COLO829 (cell line): ENCODE results near the gene PNLIP.

Experiments
- DNase-seq: peaks from one replicate; pipeline ENCODE4 v3.0.0; 2012; ENCODE audit warnings: low spot score

The PNLIP gene

GRCh38 chr10:116574797-116575196 is 29.1 kb downstream of the PNLIP start:
- DNase-seq = no peak

DNA sequence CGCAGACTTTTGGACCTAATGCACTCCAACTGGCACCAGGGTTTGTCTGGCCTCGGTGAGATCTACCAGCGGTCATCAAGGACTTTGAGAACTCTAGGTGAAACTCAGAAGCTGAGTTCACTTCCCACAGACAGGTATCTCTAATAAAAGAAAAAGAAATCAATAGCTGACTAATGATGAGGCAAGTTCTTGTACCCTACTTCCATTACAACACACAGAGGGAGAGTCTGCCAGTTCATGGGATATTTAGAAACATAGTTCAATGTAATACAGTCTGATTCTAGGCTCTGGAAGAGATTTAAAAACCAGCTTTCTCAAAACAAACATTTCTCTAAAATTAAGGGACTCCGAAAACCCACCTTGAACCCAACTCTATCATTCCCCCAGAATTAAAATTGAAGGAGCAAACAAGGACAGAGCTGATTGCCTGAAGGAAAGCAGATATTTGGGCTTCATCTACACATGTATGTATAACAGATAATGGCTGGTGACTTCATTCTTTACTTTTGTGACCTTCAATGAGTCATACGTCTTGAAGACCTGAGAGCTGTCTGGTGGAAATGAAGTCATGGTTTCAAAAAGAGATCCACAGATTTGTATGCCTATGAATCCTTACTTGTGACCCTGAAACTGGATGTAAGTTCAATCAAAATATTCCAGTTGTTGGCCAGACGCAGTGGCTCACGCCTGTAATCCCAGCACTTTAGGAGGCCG is 42.3 kb downstream of the PNLIP start:
- no peak for DNase-seq

GRCh38 chr10:116588995-116589394 is 43.3 kb downstream of the PNLIP start:
- DNase-seq = no peak

GRCh38 chr10:116589926-116590325 is 44.2 kb downstream of the PNLIP start:
- DNase-seq = no peak

GRCh38 chr10:116590590-116591444 is 45.1 kb downstream of the PNLIP start, which contains the start of gene PNLIPRP1:
TSS of gene PNLIPRP1 (plus strand) at chr10:116590959. CDS start at chr10:116591130, 171 bp downstream.
- no peak for DNase-seq

DNA sequence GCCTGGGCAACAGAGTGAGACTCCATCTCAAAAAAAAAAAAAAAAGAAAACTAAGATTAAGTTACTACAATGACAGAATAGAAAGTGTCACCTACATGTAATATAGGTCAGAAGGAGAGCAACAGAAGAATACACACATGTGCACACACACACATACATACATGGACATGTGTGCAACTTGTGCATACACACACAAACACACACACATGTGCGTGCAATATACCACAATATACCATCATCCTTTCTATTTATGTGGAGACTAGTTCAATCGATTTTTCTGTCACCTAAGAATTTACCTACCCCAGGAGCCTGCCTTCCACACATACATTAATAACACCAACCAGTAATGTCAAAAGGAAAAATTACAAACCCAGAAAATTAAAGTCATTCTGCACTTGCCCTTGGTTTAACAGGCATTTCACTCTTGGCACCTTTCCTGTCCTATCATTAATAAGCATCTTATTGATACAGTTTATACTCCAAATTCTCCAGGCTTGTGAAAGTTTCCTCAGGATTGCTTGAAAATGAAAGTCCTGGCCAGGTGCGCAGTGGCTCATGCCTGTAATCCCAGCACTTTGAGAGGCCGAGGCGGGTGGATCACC is 47.5 kb downstream of the PNLIP start:
- DNase-seq = no peak

DNA sequence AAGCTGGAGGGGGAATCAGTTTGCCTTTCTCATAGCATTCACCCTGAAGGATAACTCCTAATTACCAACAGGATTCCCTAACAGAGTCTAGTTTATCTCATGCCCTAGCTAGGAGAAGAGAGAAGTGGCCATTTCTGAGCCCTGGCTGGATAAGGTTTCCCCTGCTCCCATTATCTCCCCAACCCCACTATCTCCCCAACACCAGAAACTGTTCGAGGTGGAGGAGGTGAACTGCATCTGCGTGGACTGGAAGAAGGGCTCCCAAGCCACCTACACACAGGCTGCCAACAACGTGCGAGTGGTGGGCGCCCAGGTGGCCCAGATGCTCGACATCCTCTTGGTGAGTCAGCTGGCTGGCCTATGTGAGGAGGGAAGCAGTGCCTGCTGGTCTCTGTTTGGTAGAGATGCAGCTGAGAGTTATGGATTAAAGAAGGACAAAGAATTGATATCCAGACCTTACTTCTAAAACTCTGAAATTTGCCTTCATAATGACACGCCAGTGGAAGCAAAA is 48.8 kb downstream of the PNLIP start:
- no peak for DNase-seq

DNA sequence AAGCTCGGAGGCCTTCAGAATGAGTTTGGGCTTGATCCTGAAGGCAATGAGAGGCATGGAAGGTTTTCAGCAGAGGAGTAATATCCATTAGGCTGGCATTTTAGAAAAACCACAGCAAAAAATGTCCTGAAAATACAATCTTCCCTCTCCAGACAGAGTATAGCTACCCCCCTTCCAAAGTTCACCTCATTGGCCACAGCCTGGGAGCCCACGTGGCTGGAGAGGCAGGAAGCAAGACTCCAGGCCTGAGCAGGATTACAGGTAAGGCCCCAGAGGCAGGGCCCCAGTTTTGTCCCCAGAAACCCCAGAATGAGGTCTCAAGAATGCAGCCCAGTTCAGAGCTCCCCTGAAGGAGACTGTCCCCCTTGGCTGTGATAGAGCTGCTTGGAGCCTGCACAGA is 50.3 kb downstream of the PNLIP start:
- no peak for DNase-seq

GRCh38 chr10:116597543-116597942 is 51.8 kb downstream of the PNLIP start:
- no peak for DNase-seq

- no peak for DNase-seq
Measured at GRCh38 chr10:116598329-116598728, 52.6 kb downstream of the PNLIP start.

GRCh38 chr10:116599991-116600390 is 54.3 kb downstream of the PNLIP start:
- no peak for DNase-seq

GRCh38 chr10:116602648-116603400 is 57.1 kb downstream of the PNLIP start:
- no peak for DNase-seq

DNA sequence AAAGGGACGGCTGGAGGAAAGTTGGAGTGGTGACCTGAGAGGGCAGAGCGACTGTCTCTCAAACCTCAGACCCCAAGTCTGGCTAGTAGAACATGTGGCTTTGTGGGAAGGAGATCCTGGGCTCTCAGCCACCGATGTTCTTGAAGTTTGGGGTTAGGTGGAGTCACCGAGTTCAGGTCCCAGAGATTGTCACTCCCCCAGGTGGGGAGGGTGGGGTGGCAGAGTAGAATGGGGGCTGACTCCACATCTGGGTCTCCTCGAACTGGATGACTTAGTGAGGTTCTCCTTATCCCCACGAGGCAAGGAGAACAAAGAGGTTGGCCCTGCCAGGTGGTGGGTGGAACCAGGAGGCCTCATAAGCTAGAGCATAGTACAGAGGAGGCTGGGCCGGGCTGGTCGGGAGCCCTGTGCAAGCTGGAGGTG is 60.3 kb downstream of the PNLIP start:
- no peak for DNase-seq

GRCh38 chr10:116607336-116607735 is 61.6 kb downstream of the PNLIP start:
- DNase-seq = no peak

GRCh38 chr10:116608686-116609594 is 63.2 kb downstream of the PNLIP start:
- no peak for DNase-seq

DNA sequence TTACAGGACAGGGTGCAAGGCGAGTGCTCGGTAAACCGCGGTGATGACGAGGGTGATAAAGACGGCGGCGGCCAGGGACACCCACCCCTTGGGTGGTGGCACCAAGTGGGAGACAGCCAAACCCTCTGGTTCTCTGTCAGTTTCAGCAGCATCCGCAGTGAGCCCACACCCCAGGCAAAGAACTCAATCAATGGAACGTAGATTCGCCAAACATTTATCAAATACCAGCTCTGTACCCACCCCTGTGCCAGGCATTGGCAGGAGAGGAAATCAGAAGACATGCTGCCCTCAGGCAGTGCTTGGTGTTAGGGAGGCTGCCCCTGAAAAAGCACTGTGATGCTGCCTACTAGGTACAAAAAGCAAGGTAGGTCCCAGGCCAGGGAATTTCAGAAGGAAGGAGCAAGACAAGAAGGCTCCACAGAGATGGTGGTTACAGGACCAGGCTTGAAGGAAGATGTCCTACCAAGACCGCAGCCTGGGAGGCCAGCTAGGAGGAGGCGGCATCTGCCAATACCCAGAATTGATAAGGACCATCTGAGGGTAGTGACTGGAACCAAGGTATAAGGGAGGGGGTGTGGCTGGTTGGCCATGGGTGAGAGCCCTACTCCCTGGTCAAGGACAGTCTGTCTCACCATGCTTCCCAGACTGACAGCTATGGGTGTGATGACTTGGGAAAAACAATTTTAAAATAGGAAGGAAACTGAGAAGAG is 64.9 kb downstream of the PNLIP start:
- DNase-seq = no peak

DNA sequence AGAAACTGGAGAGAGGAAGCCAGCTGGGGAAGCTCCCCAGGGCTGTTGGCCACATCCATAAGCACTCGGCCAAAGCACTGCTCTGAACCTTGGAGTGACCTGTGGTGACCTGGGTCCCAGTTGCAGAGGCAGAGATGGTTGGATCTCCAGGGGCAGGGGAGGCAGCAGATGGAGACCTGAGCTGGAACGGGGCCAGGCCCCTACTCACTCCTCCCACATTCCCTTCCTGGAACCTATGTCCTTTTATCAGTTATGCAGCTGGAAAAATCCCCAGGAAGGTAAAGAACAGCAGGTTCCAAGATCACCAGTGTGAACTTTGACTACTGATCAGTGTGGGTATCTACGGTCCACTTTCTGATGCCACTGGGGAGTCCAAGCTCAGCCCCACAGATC is 65.4 kb downstream of the PNLIP start:
- DNase-seq = no peak

GRCh38 chr10:116612107-116612769 is 66.5 kb downstream of the PNLIP start:
- DNase-seq = no peak

GRCh38 chr10:116613471-116613870 is 67.7 kb downstream of the PNLIP start:
- no peak for DNase-seq

- no peak for DNase-seq
Measured at GRCh38 chr10:116614796-116615195, 69.1 kb downstream of the PNLIP start.
